Tibial nerve (tissue), 4 donors: Measurements from ENCODE around the gene SMC2. TPM values are rescaled to one million over a fixed set of nuclear protein-coding genes. Genes with fewer than 3 reads are reported as not detected.
A peak's percentile ranks its signal among the peaks of the same experiment; 100 is the strongest.

Source experiments
- DNase-seq, 2 donors: peaks; one replicate each; pipeline ENCODE4 v3.0.0-alpha.2; 2019; ENCODE audit warnings: low spot score in 2 of 2
- H3K27ac ChIP-seq, 4 donors: fragments of 200-600 bp; sonication (generic) in 3 of 4; one replicate each; pipeline ENCODE4 v1.5.1; 2017 to 2019; ENCODE audit warnings: mild to moderate bottlenecking in 1 of 4
- H3K27me3 ChIP-seq, 2 donors: fragments of 200-600 bp; sonication (generic) in 1 of 2; one replicate each; pipeline versions ENCODE4 v1.5.1 to v1.6.0; 2017 to 2019
- H3K36me3 ChIP-seq, 3 donors: fragments of 200-600 bp; sonication (generic); one replicate each; pipeline ENCODE4 v1.5.1; 2018 to 2019
- H3K4me1 ChIP-seq, 4 donors: fragments of 200-600 bp; sonication (generic) in 3 of 4; one replicate each; pipeline ENCODE4 v1.5.1; 2017 to 2019
- H3K4me3 ChIP-seq, 4 donors: fragments of 200-600 bp; sonication (generic) in 3 of 4; one replicate each; pipeline ENCODE4 v1.5.1; 2017 to 2019; ENCODE audit warnings: mild to moderate bottlenecking in 1 of 4, moderate library complexity in 1 of 4
- H3K9me3 ChIP-seq, 4 donors: fragments of 200-600 bp; sonication (generic) in 3 of 4; one replicate each; pipeline ENCODE4 v1.5.1; 2017 to 2019
- EP300 ChIP-seq, 2 donors: sonication (generic); formaldehyde crosslinking; IDR thresholded peaks; one replicate each; pipeline ENCODE4 v1.6.1; 2017; ENCODE audit warnings: antibody characterized with exemption in 2 of 2, mild to moderate bottlenecking in 1 of 2
- POLR2A ChIP-seq, 2 donors: fragments of 450-650 bp; IDR thresholded peaks; one replicate each; pipeline ENCODE4 v1.6.1; 2017; ENCODE audit warnings: antibody characterized with exemption in 2 of 2, mild to moderate bottlenecking in 2 of 2, moderate library complexity in 2 of 2
- WGBS, 2 donors: methylation state at CpG; one replicate each; pipeline ENCODE4 v1.1.5; 2018; 5-methylcytosine and 5-hydroxymethylcytosine counted together
- total RNA-seq, 4 donors: library from RNA; depleted of rRNA; stranded (reverse); fragments of >200 nt; gene quantifications; one replicate each; pipeline ENCODE4 v1.1.0, GENCODE V29; 2016
- TF ChIP-seq, protein P1 (sequence below), 5 experiments: fragments of 200-600 bp in 3 of 5; fragments of 450-650 bp in 2 of 5; sonication (generic) in 3 of 5; IDR thresholded peaks; one replicate each; pipeline ENCODE4 v1.5.1; 2016 to 2019; ENCODE audit warnings: antibody characterized with exemption in 5 of 5, mild to moderate bottlenecking in 3 of 5, moderate library complexity in 2 of 5

The SMC2 gene
- total RNA-seq, 4 donors from 2014 or later = 4.7 to 13.5 (median 7.3) TPM

DNA sequence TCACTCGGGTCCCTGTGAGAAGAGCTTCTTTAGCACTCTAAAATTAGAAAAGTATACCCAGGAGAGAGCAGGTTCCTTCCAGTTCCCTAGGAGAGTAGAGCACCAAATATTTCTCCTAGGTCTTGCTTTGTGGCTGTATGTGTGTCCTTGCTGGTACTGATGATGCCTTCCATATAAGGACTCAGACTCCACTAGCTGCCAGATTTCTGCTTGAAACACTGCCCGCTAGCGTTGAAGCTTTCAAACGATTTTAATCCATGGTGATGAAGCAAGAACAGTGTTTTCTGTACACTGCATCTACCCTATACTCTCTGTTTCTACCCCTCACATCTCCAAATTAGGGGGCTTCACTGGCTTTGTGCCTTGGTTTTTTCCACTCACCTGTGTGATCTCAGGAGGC is 2.4 kb upstream of the SMC2 start:
- H3K4me1 ChIP-seq = peaks cover 0 to 32% (median 10%) of the 10 kb centered on the region in 4 donors
- TF ChIP-seq POLR2A (IDR thresholded peaks at IDR 0.05) (no peak), EP300 (IDR thresholded peaks at IDR 0.05) (no peak)
- TF ChIP-seq, protein P1, sequence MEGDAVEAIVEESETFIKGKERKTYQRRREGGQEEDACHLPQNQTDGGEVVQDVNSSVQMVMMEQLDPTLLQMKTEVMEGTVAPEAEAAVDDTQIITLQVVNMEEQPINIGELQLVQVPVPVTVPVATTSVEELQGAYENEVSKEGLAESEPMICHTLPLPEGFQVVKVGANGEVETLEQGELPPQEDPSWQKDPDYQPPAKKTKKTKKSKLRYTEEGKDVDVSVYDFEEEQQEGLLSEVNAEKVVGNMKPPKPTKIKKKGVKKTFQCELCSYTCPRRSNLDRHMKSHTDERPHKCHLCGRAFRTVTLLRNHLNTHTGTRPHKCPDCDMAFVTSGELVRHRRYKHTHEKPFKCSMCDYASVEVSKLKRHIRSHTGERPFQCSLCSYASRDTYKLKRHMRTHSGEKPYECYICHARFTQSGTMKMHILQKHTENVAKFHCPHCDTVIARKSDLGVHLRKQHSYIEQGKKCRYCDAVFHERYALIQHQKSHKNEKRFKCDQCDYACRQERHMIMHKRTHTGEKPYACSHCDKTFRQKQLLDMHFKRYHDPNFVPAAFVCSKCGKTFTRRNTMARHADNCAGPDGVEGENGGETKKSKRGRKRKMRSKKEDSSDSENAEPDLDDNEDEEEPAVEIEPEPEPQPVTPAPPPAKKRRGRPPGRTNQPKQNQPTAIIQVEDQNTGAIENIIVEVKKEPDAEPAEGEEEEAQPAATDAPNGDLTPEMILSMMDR (IDR thresholded peaks at IDR 0.05) = peak in 2 of 5 experiments; percentile 6 to 25
- WGBS, 2 donors = 36 to 43% methylated on average over 4 of the region's 4 CpGs
- no peaks in the 10 kb centered on the region for H3K36me3 ChIP-seq
- no peak for DNase-seq
- H3K9me3 ChIP-seq = no peaks in the 10 kb centered on the region
- no peak overlapping the region for H3K4me3 ChIP-seq
- no peaks in the 10 kb centered on the region for H3K27me3 ChIP-seq
- H3K27ac ChIP-seq = peak overlapping the region in 1 of 4 donors; percentile 47

DNA sequence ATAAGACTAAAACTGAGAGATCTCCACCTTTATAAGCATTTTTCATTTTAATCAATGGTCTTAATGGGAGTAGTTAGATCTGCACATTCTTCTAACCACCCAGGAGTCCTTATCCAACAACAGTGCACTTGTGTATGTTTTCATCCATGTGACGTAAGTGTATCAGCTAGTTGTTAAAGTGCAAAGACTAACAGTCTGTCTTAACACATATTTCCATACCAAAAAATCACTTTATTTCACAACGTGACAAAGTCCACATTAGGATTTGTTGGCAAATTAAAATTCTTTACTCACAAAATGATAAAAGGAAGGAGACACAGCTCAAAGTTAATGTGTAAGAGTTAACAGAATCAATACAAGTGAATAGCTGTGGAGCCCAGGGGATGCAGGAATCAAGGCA is 1.9 kb upstream of the SMC2 start:
- Histone ChIP-seq H3K4me3 (no peak overlapping the region), H3K9me3 (no peaks in the 10 kb centered on the region), H3K4me1 (peaks cover 0 to 32% (median 10%) of the 10 kb centered on the region in 4 donors), H3K36me3 (no peaks in the 10 kb centered on the region), H3K27me3 (no peaks in the 10 kb centered on the region), H3K27ac (peak overlapping the region in 2 of 4 donors; percentile 96 to 98)
- 66 to 67% methylated on average over 2 of the region's 2 CpGs for WGBS, 2 donors
- TF ChIP-seq POLR2A (IDR thresholded peaks at IDR 0.05) = no peak
- no peak for TF ChIP-seq EP300 (IDR thresholded peaks at IDR 0.05)
- TF ChIP-seq, protein P1 (IDR thresholded peaks at IDR 0.05) = no peak
- DNase-seq = no peak

DNA sequence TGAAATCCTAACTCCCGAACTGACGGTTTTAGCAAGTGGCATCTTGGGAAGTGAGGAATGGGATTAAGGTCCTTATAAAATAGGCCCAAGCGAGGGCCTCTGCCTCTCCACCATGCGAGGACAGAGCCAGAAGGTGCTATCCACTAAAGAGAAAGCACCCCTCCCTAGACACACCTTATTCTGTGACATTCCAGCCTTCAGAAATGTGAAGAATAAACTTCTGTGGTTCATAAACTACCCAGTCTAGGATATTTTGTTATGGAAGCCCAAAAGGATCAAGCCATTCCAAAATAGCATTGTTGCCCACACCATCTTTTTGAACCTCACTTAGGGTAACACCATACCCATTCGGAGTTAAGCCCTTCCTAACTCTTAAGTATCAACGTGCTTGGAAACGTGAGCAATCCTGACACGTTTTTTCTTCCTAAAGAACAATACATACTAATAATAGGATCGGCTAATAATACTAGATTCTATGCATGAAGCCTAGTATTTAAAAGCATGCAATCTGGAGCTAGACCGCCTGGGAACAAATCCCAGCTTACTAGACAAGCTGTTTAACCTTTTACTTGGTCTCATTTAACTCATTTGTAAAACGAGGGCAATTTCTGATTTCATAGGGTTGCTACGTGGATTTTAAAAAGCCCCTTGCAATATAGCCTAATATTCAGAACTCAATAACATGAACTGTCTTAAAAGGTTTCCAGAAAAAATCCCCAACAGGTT is 1.1 kb upstream of the SMC2 start:
- WGBS, 2 donors = 29% methylated on average over 12 of the region's 12 CpGs
- Histone ChIP-seq H3K4me3 (peak overlapping the region; percentile 46 to 85 (median 64)), H3K27me3 (no peaks in the 10 kb centered on the region), H3K9me3 (no peaks in the 10 kb centered on the region), H3K4me1 (peaks cover 0 to 32% (median 10%) of the 10 kb centered on the region in 4 donors), H3K27ac (peak overlapping the region; percentile 77 to 98 (median 94)), H3K36me3 (no peaks in the 10 kb centered on the region)
- TF ChIP-seq POLR2A (IDR thresholded peaks at IDR 0.05) (no peak), EP300 (IDR thresholded peaks at IDR 0.05) (no peak)
- TF ChIP-seq, protein P1 (IDR thresholded peaks at IDR 0.05) = no peak
- no peak for DNase-seq

DNA sequence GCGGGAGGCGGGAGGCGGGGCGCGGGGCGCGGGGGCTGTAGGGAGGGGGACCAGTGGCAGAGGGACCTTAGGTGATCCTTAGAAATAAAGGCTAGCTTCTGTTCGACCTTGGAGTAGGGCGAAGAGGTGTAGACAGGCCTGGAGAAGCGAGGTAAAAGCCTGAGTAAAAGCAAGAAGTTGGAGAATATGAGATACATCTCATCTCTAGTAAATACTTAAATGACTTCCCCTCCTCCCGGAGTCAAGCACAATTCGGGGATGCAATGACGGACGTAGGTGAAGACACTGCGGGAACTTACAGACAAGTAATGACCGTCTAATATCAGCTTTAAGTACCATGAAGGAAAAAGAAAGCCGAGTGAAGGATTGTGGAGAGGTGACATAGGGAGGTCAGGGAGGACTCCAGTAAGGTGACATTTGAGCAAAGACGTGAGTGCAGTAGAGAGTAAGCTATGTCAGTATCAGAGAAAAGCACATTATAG is 466 bp downstream of the SMC2 start:
- H3K27me3 ChIP-seq = no peaks in the 10 kb centered on the region
- H3K4me1 ChIP-seq = peaks cover 0 to 32% (median 10%) of the 10 kb centered on the region in 4 donors
- no peaks in the 10 kb centered on the region for H3K9me3 ChIP-seq
- TF ChIP-seq EP300 (IDR thresholded peaks at IDR 0.05) (no peak), POLR2A (IDR thresholded peaks at IDR 0.05) (no peak)
- TF ChIP-seq, protein P1 (IDR thresholded peaks at IDR 0.05) = no peak
- peak overlapping the region; percentile 77 to 98 (median 94) for H3K27ac ChIP-seq
- peak overlapping the region; percentile 46 to 85 (median 64) for H3K4me3 ChIP-seq
- H3K36me3 ChIP-seq = no peaks in the 10 kb centered on the region
- DNase-seq = no peak
- 1% methylated on average over 17 to 18 of the region's 18 CpGs for WGBS, 2 donors

DNA sequence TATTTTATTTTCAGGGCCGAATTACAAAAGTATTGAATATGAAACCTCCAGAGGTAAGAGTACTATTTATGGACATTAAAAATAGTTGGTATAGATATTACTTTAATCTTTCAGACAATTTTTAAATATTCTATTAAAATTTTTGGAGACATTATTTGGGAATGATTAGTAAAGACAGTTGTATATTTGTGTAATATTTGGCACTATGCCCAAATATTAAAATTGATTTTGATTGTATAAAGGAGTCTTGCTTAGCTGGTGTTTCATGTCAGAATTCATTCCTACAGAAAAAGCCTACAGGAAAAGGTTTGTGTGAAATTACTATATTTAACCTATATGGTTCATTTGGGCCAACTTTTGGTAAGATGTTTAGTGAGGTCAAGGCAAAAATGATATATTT is 5.5 kb downstream of the SMC2 start:
- peaks cover 0 to 43% (median 5%) of the 10 kb centered on the region in 3 donors for H3K36me3 ChIP-seq
- no peaks in the 10 kb centered on the region for H3K27me3 ChIP-seq
- no peak for DNase-seq
- H3K27ac ChIP-seq = no peak overlapping the region
- H3K4me1 ChIP-seq = peaks cover 0 to 10% (median 6%) of the 10 kb centered on the region in 4 donors
- WGBS, 2 donors = 94 to 99% methylated on average over 1 of the region's 1 CpG
- TF ChIP-seq EP300 (IDR thresholded peaks at IDR 0.05) (no peak), POLR2A (IDR thresholded peaks at IDR 0.05) (no peak)
- TF ChIP-seq, protein P1 (IDR thresholded peaks at IDR 0.05) = no peak
- no peaks in the 10 kb centered on the region for H3K9me3 ChIP-seq
- H3K4me3 ChIP-seq = no peak overlapping the region
